ENCODE data around the gene LSM3.

LSM3 gene

DNA sequence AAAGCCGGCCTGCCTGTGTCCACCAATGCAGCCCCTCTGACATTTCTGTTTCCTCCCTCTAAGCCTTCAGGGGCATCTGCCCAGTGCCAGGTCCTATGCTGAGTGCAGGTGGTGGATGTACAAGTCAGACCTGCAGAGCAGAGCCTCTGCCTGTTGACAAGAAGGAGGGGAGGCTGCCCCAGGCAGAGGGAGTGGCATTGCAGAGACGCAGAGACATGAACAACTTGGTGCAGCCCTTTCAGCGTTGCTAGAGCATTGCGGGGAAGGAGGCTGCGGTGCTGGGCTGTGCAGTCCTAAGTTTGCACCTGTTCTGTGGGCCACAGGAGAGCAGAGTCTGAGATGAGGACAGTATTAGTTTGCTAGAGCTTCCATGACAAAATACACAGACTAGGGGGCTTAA lies 65.2 kb downstream of the LSM3 start:
- DNase-seq: no peak

DNA sequence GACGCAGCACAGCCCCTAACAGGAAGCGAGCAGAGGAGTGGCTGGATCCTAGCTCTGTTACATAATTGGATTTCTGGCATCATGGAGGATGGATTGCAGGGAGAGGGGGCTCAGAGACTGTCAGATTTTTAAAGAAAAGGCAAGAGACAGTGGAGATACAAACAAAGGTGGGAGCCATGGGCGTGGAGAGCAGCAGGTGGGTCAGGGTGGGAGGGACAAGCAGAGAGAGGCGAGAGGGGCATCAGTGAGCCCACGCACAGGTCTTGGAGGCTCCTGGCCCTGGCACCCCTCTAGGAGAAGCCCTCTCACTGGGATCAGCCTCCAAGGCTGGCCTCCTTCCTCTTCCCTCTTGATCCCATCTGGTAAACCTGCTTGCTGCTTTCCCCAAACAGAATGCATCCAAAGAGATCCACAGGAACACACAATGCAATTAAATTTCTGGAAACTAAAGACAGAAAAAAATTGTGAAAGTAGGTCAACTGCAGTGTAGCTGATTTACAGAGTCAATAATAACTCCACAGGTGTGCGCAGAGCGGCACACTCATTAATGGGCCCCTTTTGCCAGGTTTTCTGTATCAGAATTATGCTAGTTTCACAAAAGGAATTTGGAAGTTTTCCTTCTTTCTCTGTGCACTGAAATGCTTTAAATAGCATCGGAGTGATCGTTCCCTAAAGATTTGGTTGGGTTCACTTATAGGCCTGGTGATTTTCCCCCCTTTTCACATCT lies 66.1 kb downstream of the LSM3 start:
- DNase-seq: no peak

DNA sequence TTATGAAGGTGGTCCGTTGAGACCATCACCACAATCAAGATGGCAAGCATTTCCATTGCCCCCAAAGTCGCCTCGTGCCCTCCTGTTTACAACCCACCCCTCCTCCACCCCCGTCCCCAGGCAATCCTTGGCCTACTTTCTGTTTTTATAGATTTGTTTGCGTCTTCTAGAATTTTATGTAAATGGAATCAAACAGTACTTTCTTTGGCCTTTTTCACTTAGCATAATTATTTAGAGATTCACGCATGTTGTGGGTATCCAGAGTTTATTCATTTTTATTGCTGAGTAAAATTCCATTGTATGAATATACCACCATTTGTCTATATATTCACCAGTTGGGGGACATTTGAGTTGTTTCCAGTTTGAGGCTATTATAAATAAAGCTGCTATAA lies 66.6 kb downstream of the LSM3 start:
- no peak for DNase-seq

DNA sequence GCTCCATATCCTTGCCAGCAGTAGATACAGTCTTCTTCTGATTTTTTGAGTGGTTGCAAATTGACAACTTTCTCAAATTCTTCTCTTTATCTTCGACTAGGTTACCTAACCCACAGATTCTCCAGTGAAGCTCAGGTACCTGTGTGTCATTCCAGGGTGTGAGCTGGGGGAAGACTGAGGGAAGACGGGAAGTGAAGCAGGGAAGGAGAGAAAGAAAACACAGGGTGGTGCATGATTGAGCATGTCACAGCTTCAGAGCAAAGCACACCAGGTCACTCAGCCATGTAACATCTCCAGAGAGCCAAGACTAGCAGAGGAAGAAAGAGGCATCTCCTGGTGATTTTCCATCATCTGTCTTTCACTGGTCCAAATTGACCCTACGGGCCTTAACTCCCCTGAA lies 67.2 kb downstream of the LSM3 start:
- no peak for DNase-seq

DNA sequence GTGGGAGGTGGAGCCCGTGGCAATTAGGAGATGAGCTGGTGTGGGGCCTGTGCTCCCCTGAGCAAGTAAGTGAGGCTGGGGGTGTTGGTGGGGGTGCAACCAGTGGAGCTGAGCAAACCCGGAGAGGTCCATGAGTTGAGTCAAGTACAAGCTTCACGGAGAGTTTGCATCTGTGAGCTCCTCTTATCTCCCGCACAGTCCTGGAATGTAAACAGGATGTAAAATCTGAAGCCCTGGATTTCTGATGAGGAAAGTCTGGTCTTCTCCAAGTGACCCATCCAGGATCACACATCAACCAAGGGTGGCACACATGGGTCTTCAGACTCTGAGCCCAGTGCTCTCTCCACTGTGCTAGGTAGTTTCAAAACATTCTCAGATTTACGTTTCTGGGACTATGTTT lies 67.8 kb downstream of the LSM3 start:
- no peak for DNase-seq

DNA sequence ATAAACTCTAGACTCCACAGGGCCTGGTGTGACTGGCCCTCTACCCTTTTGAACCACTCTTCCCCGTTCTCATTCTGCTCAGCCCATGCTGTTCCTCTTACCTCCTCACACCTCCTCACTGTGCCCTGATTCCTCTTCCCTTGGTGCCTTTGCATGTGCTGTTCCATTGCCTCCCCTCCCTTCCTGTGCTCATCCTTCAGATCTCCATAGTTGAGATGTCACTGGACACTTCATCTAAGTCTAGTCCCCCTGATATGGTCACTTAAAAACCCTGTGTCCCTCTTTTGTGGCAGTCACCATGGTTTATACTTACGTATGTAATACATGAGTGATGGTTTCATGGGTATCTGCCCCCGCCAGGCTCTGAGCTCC lies 69.8 kb downstream of the LSM3 start:
- DNase-seq: no peak

DNA sequence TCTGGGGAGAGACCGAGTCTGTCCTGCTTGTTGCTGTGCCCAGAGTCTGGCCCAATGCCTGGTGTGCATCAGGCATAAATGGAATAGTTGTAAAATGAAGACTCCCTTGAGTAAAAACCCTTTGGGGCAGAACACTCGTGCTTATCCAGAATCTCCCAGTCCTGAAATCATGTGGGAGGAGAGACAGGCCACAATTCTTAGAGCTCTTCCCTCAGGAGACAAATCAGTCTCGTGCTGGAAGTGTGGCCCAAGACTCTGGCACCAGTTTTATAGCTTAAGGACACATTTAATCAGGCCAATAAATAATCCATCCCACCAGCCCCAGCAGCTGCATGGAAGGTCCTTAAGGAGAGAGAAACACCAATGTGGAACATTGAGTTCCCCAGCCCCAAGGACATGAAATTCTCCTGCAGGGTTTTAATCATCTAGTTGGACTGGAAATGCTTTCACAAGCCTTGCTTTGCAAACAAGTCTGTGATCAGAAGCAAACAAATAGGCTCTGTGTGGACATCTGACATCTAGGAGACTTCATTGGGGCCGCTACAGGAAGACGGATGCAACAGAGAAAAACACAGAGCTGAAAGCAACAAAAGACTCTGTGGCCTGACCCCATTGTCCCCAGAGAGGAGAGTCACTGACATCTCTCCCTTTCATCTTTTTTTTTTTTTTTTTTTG lies 70.4 kb downstream of the LSM3 start:
- no peak for DNase-seq

All from NCI-H526 treated with DMSO at 0.1 percent for 48 hours (cell line).